HepG2 (cell line): ENCODE results near the gene RGS19. TPM values are rescaled to one million over a fixed set of nuclear protein-coding genes. Genes with fewer than 3 reads are reported as not detected.
A peak's percentile ranks its signal among the peaks of the same experiment; 100 is the strongest.

Experiments used
- BCLAF1 ChIP-seq: fragments of 450-650 bp; IDR thresholded peaks from 2 replicates; pipeline ENCODE4 v1.6.1; 2017; ENCODE audit warnings: mild to moderate bottlenecking
- BORCS8-MEF2B ChIP-seq: sonication (generic); formaldehyde crosslinking; IDR thresholded peaks from 2 replicates; pipeline ENCODE4 v1.8.0; 2022; ENCODE audit warnings: mild to moderate bottlenecking, missing genetic modification reagents
- FOSL1 ChIP-seq: sonication (generic); formaldehyde crosslinking; IDR thresholded peaks from 2 replicates; pipeline ENCODE4 v1.9.0; 2021; ENCODE audit warnings: missing genetic modification reagents, borderline replicate concordance
- IRF9 ChIP-seq: sonication (generic); formaldehyde crosslinking; IDR thresholded peaks from 2 replicates; pipeline ENCODE4 v1.8.0; 2022; ENCODE audit warnings: missing genetic modification reagents, mild to moderate bottlenecking, borderline replicate concordance
- JUNB ChIP-seq: sonication (generic); formaldehyde crosslinking; IDR thresholded peaks from 2 replicates; pipeline ENCODE4 v1.8.0; 2022; ENCODE audit warnings: missing genetic modification reagents, mild to moderate bottlenecking, borderline replicate concordance
- MAFF ChIP-seq: IDR thresholded peaks from 2 replicates; pipeline ENCODE4 v1.6.1; 2011; ENCODE audit warnings: low read depth, low read length, improper control_type of control experiment
- RBM39 ChIP-seq: fragments of 200-400 bp; formaldehyde crosslinking; IDR thresholded peaks from one replicate; pipeline ENCODE4 v1.6.1; 2018; ENCODE audit warnings: antibody characterized with exemption, mild to moderate bottlenecking, low read depth, low read length; ENCODE audit not compliant: poor library complexity, severe bottlenecking
- RNF2 ChIP-seq: fragments of 450-650 bp; conservative IDR thresholded peaks from 2 replicates; pipeline ENCODE4 v1.6.1; 2016; ENCODE audit warnings: low read depth
- RXRB ChIP-seq: IDR thresholded peaks from 2 replicates; pipeline ENCODE4 v1.6.1; 2016; ENCODE audit warnings: borderline replicate concordance, missing genetic modification reagents, missing compliant biosample characterization
- SIX1 ChIP-seq: sonication (generic); formaldehyde crosslinking; IDR thresholded peaks from 2 replicates; pipeline ENCODE4 v1.4.0; 2020; ENCODE audit warnings: missing genetic modification reagents, borderline replicate concordance
- SNAI1 ChIP-seq: sonication (generic); formaldehyde crosslinking; IDR thresholded peaks from 2 replicates; pipeline ENCODE4 v1.5.0; 2020; ENCODE audit warnings: mild to moderate bottlenecking, missing genetic modification reagents, borderline replicate concordance
- TBX3 ChIP-seq: fragments of 450-650 bp; IDR thresholded peaks from 2 replicates; pipeline ENCODE4 v1.6.1; 2017; ENCODE audit warnings: antibody characterized with exemption, mild to moderate bottlenecking, inconsistent platforms, borderline replicate concordance
- ZBED4 ChIP-seq: sonication (generic); formaldehyde crosslinking; IDR thresholded peaks from 2 replicates; pipeline ENCODE4 v1.4.0; 2020; ENCODE audit warnings: missing genetic modification reagents, borderline replicate concordance
- ZBTB38 ChIP-seq: sonication (generic); formaldehyde crosslinking; IDR thresholded peaks from 2 replicates; pipeline ENCODE4 v1.5.1; 2020; ENCODE audit warnings: mild to moderate bottlenecking, missing genetic modification reagents
- ZBTB46 ChIP-seq: sonication (generic); formaldehyde crosslinking; IDR thresholded peaks from 2 replicates; pipeline ENCODE4 v1.4.0; 2020; ENCODE audit warnings: mild to moderate bottlenecking, missing genetic modification reagents, borderline replicate concordance
- ZFP36 ChIP-seq: fragments of 150-350 bp; IDR thresholded peaks from 2 replicates; pipeline ENCODE4 v1.6.1; 2018; ENCODE audit warnings: borderline replicate concordance, low read length, low read depth; ENCODE audit not compliant: partially characterized antibody
- ZNF263 ChIP-seq: sonication (generic); formaldehyde crosslinking; IDR thresholded peaks from 2 replicates; pipeline ENCODE4 v1.4.0; 2020; ENCODE audit warnings: missing genetic modification reagents
- ZNF441 ChIP-seq: sonication (generic); formaldehyde crosslinking; IDR thresholded peaks from 2 replicates; pipeline ENCODE4 v1.7.0; 2021; ENCODE audit warnings: missing genetic modification reagents, borderline replicate concordance
- ZNF766 ChIP-seq: sonication (generic); formaldehyde crosslinking; IDR thresholded peaks from 2 replicates; pipeline ENCODE4 v1.5.0; 2020; ENCODE audit warnings: missing genetic modification reagents, borderline replicate concordance
- ZSCAN21 ChIP-seq: sonication (generic); formaldehyde crosslinking; IDR thresholded peaks from 2 replicates; pipeline ENCODE4 v1.8.0; 2022; ENCODE audit warnings: mild to moderate bottlenecking, missing genetic modification reagents, moderate library complexity, borderline replicate concordance
- polyA plus RNA-seq, 8 experiments: library from polyadenylated mRNA; depleted of rRNA in 3 of 8; stranded (reverse) in 7 of 8; unstranded in 1 of 8; fragments of >200 nt; fragmentation: Illumina TruSeq in 4 of 8; extraction: Trizol in 4 of 8; gene quantifications; 2 replicates each; pipeline versions ENCODE4 v1.2.1 to v1.2.3, GENCODE V29; 2011 to 2016; ENCODE audit warnings: low read depth in 4 of 8, missing spikeins in 1 of 8, mixed read lengths in 1 of 8; ENCODE audit not compliant: insufficient read depth in 1 of 8
- total RNA-seq, 5 experiments: library from RNA; depleted of rRNA; stranded (reverse); fragments of >200 nt; fragmentation: Illumina TruSeq; extraction: Trizol; gene quantifications; 2 replicates each; pipeline ENCODE4 v1.2.3, GENCODE V29; 2016; ENCODE audit warnings: low read depth in 1 of 5

RGS19 gene
- total and polyA plus RNA-seq, 2 of the 13 experiments (the other 11 are each of a cell fraction or from before 2014, with no cell fraction given), result 10.7 to 11.9 TPM

GRCh38 chr20:64035933-64036345 is 43.4 kb downstream of the RGS19 start, which contains the start of gene C20orf204 (continued):
- TF ChIP-seq RNF2 (no peak; the same call in 1 of the 2 replicates), JUNB (CRISPR knock-in tag) (0 out of 2 replicates have a peak, but pooled peaks have one; percentile 55), TBX3 (no peak), ZNF766 (no peak), FOSL1 (CRISPR knock-in tag) (no peak), BORCS8-MEF2B (0 out of 2 replicates have a peak, but pooled peaks have one; percentile 43), ZBTB46 (CRISPR knock-in tag) (no peak; the same call in 1 of the 2 replicates), ZSCAN21 (CRISPR knock-in tag) (peak; percentile 71), ZNF263 (CRISPR knock-in tag) (peak; percentile 95), ZFP36 (no peak), IRF9 (CRISPR knock-in tag) (peak; percentile 92), SIX1 (no peak; the same call in 1 of the 2 replicates), ZNF441 (no peak), ZBTB38 (CRISPR knock-in tag) (peak; percentile 94), MAFF (no peak), BCLAF1 (no peak), SNAI1 (no peak), RXRB (peak; percentile 77), RBM39 (peak; percentile 85), ZBED4 (CRISPR knock-in tag) (peak; percentile 35)
